HepG2 (cell line): ENCODE data around the gene PCDHGA2. TPM values are rescaled to one million over a fixed set of nuclear protein-coding genes. Genes with fewer than 3 reads are reported as not detected.

ENCODE experiments used
- AKAP8 ChIP-seq: sonication (generic); formaldehyde crosslinking; IDR thresholded peaks from 2 replicates; pipeline ENCODE4 v1.5.1; 2020; ENCODE audit warnings: mild to moderate bottlenecking, missing genetic modification reagents
- BRD4 ChIP-seq: sonication (generic); formaldehyde crosslinking; IDR thresholded peaks from 2 replicates; pipeline ENCODE4 v1.4.0; 2020; ENCODE audit warnings: missing genetic modification reagents
- CTCF ChIP-seq: sonication (generic); formaldehyde crosslinking; IDR thresholded peaks from 2 replicates; pipeline ENCODE4 v1.5.0; 2020; ENCODE audit warnings: mild to moderate bottlenecking, missing genetic modification reagents, moderate library complexity
- FOXO1 ChIP-seq: sonication (generic); formaldehyde crosslinking; IDR thresholded peaks from 2 replicates; pipeline ENCODE4 v1.4.0; 2020; ENCODE audit warnings: missing genetic modification reagents
- GATAD1 ChIP-seq: IDR thresholded peaks from 2 replicates; pipeline ENCODE4 v1.6.1; 2016; ENCODE audit warnings: missing genetic modification reagents, missing compliant biosample characterization
- HDAC6 ChIP-seq: fragments of 200-600 bp; sonication (generic); IDR thresholded peaks from 2 replicates; pipeline ENCODE4 v1.7.0; 2017; ENCODE audit warnings: mild to moderate bottlenecking, antibody characterized with exemption, low read length, low read depth
- IKZF4 ChIP-seq: sonication (generic); formaldehyde crosslinking; IDR thresholded peaks from 2 replicates; pipeline ENCODE4 v1.5.1; 2020; ENCODE audit warnings: borderline replicate concordance, mild to moderate bottlenecking, low read depth, missing genetic modification reagents; ENCODE audit errors: not compliant biosample characterization
- KLF11 ChIP-seq: IDR thresholded peaks from 2 replicates; pipeline ENCODE4 v1.6.1; 2016; ENCODE audit warnings: missing compliant biosample characterization
- NFYB ChIP-seq: sonication (generic); formaldehyde crosslinking; IDR thresholded peaks from 2 replicates; pipeline ENCODE4 v1.4.0; 2020; ENCODE audit warnings: missing genetic modification reagents
- NR2F2 ChIP-seq: IDR thresholded peaks from 2 replicates; pipeline ENCODE4 v1.6.1; 2012; ENCODE audit warnings: low read depth, inconsistent platforms, borderline replicate concordance
- PHF20 ChIP-seq: sonication (generic); formaldehyde crosslinking; IDR thresholded peaks from 2 replicates; pipeline ENCODE4 v1.5.0; 2020; ENCODE audit warnings: mild to moderate bottlenecking, missing genetic modification reagents
- RXRA ChIP-seq: sonication (generic); formaldehyde crosslinking; IDR thresholded peaks from 2 replicates; pipeline ENCODE4 v1.5.1; 2020; ENCODE audit warnings: missing genetic modification reagents
- TBL1XR1 ChIP-seq: fragments of 150-350 bp; IDR thresholded peaks from 2 replicates; pipeline ENCODE4 v1.6.1; 2014; ENCODE audit warnings: borderline replicate concordance, low read length; ENCODE audit not compliant: partially characterized antibody
- ZFYVE20 ChIP-seq: sonication (generic); formaldehyde crosslinking; IDR thresholded peaks from 2 replicates; pipeline ENCODE4 v1.8.0; 2023; ENCODE audit warnings: low read depth, mild to moderate bottlenecking, moderate library complexity, missing genetic modification reagents, borderline replicate concordance
- ZNF34 ChIP-seq: sonication (generic); formaldehyde crosslinking; IDR thresholded peaks from 2 replicates; pipeline ENCODE4 v1.4.0; 2020; ENCODE audit warnings: mild to moderate bottlenecking, missing genetic modification reagents, borderline replicate concordance
- ZNF788 ChIP-seq: sonication (generic); formaldehyde crosslinking; IDR thresholded peaks from 2 replicates; pipeline ENCODE4 v1.5.0; 2020; ENCODE audit warnings: mild to moderate bottlenecking, missing genetic modification reagents, borderline replicate concordance
- polyA plus RNA-seq, 8 experiments: library from polyadenylated mRNA; depleted of rRNA in 3 of 8; stranded (reverse) in 7 of 8; unstranded in 1 of 8; fragments of >200 nt; fragmentation: Illumina TruSeq in 4 of 8; extraction: Trizol in 4 of 8; gene quantifications; 2 replicates each; pipeline versions ENCODE4 v1.2.1 to v1.2.3, GENCODE V29; 2011 to 2016; ENCODE audit warnings: low read depth in 4 of 8, missing spikeins in 1 of 8, mixed read lengths in 1 of 8; ENCODE audit not compliant: insufficient read depth in 1 of 8
- total RNA-seq, 5 experiments: library from RNA; depleted of rRNA; stranded (reverse); fragments of >200 nt; fragmentation: Illumina TruSeq; extraction: Trizol; gene quantifications; 2 replicates each; pipeline ENCODE4 v1.2.3, GENCODE V29; 2016; ENCODE audit warnings: low read depth in 1 of 5
- TF ChIP-seq, protein P1 (sequence below), 2 experiments: fragments of 450-650 bp in 1 of 2; sonication (generic) in 1 of 2; formaldehyde crosslinking; IDR thresholded peaks; 2 replicates each; pipeline versions ENCODE4 v1.5.0 to v1.8.0; 2020 to 2022; ENCODE audit warnings: mild to moderate bottlenecking in 1 of 2, missing genetic modification reagents in 1 of 2
- TF ChIP-seq, protein P2 (sequence below): sonication (generic); formaldehyde crosslinking; IDR thresholded peaks from 2 replicates; pipeline ENCODE4 v1.8.1; 2023; ENCODE audit warnings: missing genetic modification reagents, mild to moderate bottlenecking, borderline replicate concordance
- TF ChIP-seq, protein P3 (sequence below): sonication (generic); formaldehyde crosslinking; IDR thresholded peaks from 2 replicates; pipeline ENCODE4 v1.4.0; 2020; ENCODE audit warnings: mild to moderate bottlenecking, low read depth, missing genetic modification reagents
- TF ChIP-seq, protein P4 (sequence below): sonication (generic); formaldehyde crosslinking; IDR thresholded peaks from 2 replicates; pipeline ENCODE4 v1.4.0; 2020; ENCODE audit warnings: mild to moderate bottlenecking, missing genetic modification reagents

PCDHGA2 gene
- total and polyA plus RNA-seq, 2 of the 13 experiments (the other 11 are each of a cell fraction or from before 2014, with no cell fraction given), result 0.04 to 0.11 TPM

- TF ChIP-seq, protein P1, sequence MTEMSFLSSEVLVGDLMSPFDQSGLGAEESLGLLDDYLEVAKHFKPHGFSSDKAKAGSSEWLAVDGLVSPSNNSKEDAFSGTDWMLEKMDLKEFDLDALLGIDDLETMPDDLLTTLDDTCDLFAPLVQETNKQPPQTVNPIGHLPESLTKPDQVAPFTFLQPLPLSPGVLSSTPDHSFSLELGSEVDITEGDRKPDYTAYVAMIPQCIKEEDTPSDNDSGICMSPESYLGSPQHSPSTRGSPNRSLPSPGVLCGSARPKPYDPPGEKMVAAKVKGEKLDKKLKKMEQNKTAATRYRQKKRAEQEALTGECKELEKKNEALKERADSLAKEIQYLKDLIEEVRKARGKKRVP (CRISPR knock-in tag; IDR thresholded peaks at IDR 0.05), result peak in 1 of 2 experiments; percentile 33; a peak in 1 of 4 replicates
- TF ChIP-seq NR2F2 (no peak), GATAD1 (CRISPR knock-in tag) (peak; percentile 70; the same call in 1 of the 2 replicates), CTCF (CRISPR knock-in tag) (peak; percentile 80), FOXO1 (CRISPR knock-in tag) (peak; percentile 43; the same call in 1 of the 2 replicates), IKZF4 (CRISPR knock-in tag) (peak; percentile 61), PHF20 (CRISPR knock-in tag) (peak; percentile 78), TBL1XR1 (no peak), ZFYVE20 (CRISPR knock-in tag) (no peak), NFYB (CRISPR knock-in tag) (no peak), AKAP8 (no peak; the same call in 1 of the 2 replicates), BRD4 (CRISPR knock-in tag) (0 out of 2 replicates have a peak, but pooled peaks have one; percentile 6), KLF11 (CRISPR knock-in tag) (no peak), ZNF34 (CRISPR knock-in tag) (no peak), RXRA (peak; percentile 68), ZNF788 (CRISPR knock-in tag) (peak; percentile 89; the same call in 1 of the 2 replicates), HDAC6 (no peak)
- TF ChIP-seq, protein P2, sequence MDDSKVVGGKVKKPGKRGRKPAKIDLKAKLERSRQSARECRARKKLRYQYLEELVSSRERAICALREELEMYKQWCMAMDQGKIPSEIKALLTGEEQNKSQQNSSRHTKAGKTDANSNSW (CRISPR knock-in tag), result no peak
- TF ChIP-seq, protein P3, sequence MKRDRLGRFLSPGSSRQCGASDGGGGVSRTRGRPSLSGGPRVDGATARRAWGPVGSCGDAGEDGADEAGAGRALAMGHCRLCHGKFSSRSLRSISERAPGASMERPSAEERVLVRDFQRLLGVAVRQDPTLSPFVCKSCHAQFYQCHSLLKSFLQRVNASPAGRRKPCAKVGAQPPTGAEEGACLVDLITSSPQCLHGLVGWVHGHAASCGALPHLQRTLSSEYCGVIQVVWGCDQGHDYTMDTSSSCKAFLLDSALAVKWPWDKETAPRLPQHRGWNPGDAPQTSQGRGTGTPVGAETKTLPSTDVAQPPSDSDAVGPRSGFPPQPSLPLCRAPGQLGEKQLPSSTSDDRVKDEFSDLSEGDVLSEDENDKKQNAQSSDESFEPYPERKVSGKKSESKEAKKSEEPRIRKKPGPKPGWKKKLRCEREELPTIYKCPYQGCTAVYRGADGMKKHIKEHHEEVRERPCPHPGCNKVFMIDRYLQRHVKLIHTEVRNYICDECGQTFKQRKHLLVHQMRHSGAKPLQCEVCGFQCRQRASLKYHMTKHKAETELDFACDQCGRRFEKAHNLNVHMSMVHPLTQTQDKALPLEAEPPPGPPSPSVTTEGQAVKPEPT (CRISPR knock-in tag), result peak; percentile 40; the same call in 1 of the 2 replicates
- TF ChIP-seq, protein P4, sequence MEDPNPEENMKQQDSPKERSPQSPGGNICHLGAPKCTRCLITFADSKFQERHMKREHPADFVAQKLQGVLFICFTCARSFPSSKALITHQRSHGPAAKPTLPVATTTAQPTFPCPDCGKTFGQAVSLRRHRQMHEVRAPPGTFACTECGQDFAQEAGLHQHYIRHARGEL (CRISPR knock-in tag), result no peak
Measured at GRCh38 chr5:141320225-141321169, 18.1 kb upstream of the PCDHGA2 start, which contains the start of gene TAF7 (continued).
